NCI-H2029 (cell line): ENCODE data around the gene DYRK1B.
"Not testable (repeated sequence)": the region's sequence is repeated elsewhere in the genome, so short reads cannot be mapped to it uniquely, and the experiment has no call there.

Experiments
- DNase-seq: peaks from one replicate; lab custom pipeline; 2025; lab: John Stamatoyannopoulos, UW

DYRK1B gene

GRCh38 chr19:39830847-39831246, 3.1 kb downstream of the DYRK1B start:
- no peak for DNase-seq

- no peak for DNase-seq
Observed at GRCh38 chr19:39830406-39830805, 3.6 kb downstream of the DYRK1B start.

DNA sequence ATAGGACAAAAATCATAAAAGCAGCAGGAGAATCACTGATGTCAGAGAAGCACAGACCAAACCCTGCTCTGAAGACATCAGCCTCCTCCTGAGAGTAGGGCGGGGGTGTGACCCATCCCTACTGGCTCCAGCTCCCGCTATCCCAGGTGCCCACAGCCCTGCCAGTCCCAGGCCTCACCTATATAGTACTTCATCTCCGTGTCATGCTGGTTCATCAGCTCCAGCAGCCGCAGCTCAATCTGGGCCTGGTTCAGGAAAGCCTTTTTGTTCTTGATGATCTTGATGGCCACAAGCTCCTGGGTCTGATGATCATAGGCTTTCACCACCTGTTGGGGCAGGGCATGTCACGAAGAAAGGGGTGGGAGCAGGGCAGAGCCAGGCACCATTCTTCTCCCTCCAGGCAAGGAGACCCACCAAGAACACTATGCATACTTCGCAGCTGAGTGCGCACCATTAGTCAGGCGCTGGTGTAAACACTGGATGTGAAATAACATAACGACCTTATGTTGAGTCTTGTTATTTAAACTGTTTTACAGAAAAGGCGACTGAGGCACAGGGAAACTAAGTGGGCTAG, 4.2 kb downstream of the DYRK1B start:
- no peak for DNase-seq

DNA sequence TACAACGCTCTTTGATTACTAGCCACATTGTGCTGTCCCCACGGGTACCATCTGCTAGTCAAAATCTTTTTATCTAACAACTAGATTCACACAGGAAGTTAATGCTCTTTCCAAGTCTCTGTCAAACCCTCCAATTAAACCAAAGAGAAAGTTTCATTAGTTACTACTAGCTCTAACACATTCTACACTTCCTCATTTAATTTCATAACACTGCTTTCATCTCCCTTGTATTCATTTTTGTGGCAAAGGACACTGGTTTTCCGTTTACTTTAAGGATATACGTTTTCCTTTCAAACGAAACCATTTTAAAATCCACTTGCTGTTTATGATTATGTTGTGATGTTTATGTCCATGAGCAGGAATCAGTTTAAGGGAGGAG, 5.3 kb downstream of the DYRK1B start:
- DNase-seq, result no peak

DNA sequence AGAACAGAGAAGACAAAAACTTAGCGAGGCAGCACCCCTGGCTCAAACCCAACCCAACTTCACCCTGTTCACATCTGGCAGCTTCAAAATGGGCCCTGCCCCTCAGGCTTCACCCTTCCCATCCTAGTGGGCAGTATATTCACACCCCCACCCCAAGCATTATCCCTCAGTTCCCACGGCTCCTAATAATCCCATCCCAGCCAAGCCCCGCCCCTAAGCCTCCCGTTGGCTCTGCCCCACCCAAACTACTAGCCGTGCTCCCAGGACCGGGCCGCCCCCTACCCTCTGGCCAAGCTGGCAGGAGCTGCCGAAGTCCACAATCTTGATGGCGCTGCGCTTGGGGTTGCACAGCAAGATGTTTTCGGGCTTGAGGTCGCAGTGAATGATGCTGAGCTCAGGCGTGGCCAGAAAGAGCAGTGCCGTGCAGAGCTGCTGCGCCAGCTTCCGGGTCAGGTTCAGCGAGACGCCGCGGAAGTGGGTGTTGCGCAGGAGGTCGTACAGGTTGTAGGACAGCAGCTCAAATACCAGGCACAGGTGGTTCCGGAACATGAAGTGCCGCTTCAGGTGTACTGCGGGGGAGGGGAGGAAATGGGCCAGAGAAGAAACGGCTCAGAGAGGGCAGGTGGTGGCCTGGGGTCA, 5.8 kb downstream of the DYRK1B start:
- DNase-seq, result peak; percentile 92

GRCh38 chr19:39827216-39827615, 6.7 kb downstream of the DYRK1B start:
- no peak for DNase-seq

DNA sequence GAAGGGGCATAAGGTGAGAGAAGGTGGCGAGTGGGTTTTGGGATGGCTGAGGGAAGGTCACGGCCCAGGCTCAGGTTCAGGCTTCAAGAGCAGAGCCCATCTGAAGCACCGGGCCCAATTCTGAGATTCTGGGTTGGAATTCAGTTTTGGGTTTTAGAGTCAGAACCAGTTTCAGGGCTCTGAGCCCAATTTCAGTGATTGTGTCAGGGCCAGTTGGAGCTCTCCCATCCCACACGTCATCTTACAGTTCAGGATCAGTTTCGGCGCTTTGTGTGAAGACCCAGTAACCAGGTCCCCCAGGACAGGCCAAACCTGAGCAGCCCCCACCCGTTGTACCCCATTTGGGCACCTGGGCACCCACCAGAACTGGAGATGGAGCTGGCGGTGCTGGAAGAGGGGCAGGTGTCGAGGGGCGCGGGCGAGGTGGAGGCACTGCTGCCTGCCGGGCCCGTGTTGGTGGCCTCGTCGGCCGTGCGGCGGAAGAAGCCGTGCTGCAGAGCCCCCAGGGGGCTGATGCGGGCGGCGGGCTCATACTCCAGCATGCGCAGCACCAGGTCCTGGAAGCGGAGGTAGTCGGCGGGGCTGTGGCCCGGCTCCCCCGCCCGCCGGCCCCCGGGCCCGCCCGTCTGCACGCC, 7.5 kb downstream of the DYRK1B start:
- DNase-seq, result no peak

DNA sequence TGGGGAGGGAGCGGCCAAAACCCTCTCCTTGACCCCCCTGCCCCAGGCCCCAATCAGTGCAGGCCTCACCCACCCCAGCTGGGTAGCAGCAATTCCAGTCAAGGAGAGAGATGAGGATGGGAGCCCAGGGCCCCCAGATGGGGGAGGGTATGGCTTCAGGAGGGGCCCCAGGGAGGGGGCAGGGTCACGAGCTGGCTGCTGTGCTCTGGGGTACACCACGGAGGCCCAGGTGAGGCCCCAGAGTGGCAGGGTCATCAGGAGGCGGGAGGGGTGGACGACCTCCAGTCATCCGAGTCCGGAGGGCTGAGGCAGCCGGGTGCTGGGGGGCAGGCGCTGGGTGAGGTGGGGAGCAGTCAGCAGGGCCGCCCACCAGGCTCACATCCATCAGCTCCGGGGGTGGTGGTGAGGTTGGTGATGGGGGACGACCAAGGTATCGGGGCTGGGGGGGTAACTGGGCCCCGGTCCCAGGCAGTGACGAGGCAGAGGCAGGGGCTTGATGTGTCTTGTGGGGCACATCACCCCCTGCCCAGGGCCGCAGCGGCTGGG, 8.4 kb downstream of the DYRK1B start:
- DNase-seq, result no peak

DNA sequence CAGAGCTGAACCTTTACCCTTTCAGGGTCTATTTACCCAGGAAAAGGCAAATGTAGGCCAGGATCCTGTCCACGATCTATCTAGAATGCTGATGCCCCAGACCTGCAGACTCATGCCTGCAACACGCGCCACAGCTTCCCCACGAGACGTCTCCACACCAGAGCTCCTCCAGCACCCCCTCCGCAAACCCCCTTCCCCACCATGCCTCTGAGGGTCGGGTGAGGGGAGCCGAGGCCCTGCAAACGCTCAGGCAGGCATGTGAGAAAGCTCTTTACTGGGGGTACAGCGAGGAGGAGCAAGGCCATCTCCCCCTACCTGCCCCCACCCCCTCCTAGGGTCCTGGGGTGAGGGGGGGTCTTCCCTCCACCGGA, 8.9 kb downstream of the DYRK1B start:
- no peak for DNase-seq

GRCh38 chr19:39824143-39825092, 9.5 kb downstream of the DYRK1B start:
- peak; percentile 96 for DNase-seq

DNA sequence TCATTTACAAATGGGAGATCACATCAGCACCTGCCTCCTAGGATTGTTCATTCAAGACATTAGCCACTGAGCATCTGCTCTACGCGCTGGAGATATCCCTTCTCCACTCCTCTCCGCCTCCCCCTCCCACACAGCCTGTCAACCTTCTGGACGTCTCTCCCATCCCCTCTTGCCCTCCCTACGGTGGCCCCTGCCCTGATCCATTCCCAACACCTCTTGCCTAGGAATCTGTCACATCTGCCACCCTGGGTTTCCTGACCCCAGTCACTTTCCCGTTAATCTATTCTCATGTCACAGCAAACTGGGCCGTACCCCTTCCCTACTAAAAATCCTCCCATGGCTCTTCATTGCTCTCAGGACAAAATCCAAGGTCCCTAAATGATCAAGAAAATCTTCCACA, 10.3 kb downstream of the DYRK1B start:
- DNase-seq, result no peak

GRCh38 chr19:39820696-39821095, 13.3 kb downstream of the DYRK1B start:
- DNase-seq, result no peak

DNA sequence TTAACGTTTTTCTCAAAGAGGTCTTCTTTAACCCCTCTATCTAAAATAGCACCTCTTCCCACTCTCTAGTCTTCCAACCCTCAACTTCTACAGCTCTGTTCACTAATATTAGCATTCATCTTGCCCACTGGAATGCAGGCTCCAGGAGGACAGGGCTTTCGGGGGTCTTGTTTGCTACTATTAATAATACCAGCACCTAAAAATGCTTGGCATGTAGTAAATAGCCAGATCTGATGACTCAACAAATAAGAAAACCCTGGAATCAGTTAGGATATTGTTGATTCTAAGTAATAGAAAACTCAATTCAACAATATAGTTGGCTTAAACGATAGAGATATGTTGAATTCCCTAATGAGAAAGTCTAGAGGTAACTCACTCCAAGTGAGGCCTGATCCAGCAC, 14.2 kb downstream of the DYRK1B start:
- no peak for DNase-seq

- no peak for DNase-seq
Observed at GRCh38 chr19:39818626-39819097, 15.3 kb downstream of the DYRK1B start.

GRCh38 chr19:39817888-39818561, 15.9 kb downstream of the DYRK1B start:
- no peak for DNase-seq

- no peak for DNase-seq
Observed at GRCh38 chr19:39816287-39817048, 17.5 kb downstream of the DYRK1B start.

- no peak for DNase-seq
Observed at GRCh38 chr19:39814595-39814994, 19.4 kb downstream of the DYRK1B start.

- not testable (repeated sequence) for DNase-seq
Observed at GRCh38 chr19:39814111-39814510, 19.9 kb downstream of the DYRK1B start.

DNA sequence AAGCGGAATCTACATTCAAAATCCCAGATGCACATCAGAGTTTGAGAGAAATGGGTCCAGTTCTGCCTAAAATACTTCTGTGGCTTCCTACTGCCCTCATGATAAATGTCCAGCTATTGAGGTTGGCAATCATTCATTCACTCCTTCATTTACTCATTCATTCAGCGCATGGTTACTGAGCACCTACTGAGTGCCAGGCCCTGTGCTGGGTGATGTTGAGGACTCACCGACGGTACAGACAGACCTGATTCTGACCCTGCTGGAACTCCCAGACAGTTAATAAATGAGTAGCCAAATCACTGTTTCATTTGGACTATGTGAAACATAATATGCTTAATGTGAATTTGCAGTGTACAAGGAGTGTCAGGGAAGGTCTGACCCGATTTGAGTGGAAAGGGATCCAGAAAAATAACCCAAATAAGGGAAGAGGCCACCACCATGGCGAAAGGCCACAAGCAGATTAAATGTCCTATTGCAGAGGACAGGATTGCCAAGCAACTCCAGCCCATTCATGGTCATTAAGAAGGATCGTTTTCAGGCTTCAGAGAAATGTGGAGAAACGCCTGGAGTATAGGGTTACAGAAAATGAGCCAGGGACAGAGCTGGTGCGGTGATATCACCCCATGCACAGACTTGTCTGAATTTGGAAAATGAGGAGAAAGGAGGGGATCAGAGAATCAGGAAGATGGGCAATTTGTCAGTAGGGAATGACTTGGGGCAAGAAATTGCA, 20.5 kb downstream of the DYRK1B start:
- peak; percentile 32 for DNase-seq

DNA sequence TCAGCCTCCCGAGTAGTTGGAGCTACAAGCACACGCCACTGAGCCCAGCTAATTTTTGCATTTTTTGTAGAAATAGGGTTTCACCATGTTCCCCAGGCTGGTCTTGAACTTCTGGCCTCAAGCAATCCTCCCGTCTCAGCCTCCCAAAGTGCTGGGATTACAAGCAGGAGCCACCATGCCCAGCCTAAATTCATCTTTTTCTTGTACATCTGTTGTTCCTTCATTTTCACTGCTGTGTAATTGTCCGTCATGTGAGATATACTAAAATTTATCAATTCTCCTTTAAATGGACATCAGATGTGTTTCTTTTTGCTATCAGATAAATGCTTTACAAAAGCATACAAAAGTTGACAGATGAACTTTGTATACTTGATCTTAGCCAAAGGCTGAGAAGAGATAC, 22.9 kb downstream of the DYRK1B start:
- no peak for DNase-seq
